ENCODE data around the gene ZC3H7B.

The ZC3H7B gene

GRCh38 chr22:41332217-41332939 is 31.1 kb downstream of the ZC3H7B start:
- Histone ChIP-seq H3K4me3 (ENCODE audit: low read depth, low read length) (no peak overlapping the region), H3K4me1 (ENCODE audit: control insufficient read depth, insufficient read depth, low read length, unreplicated experiment) (no peaks in the 10 kb centered on the region), H3K27me3 (ENCODE audit: insufficient read depth, low read length) (no peaks in the 10 kb centered on the region), H3K27ac (ENCODE audit: low read depth, low read length) (no peak overlapping the region), H2AFZ (ENCODE audit: low read length, unreplicated experiment) (no peak overlapping the region), H3K79me2 (ENCODE audit: control insufficient read depth, insufficient read depth, low read length, unreplicated experiment) (no peaks in the 10 kb centered on the region), H3K36me3 (ENCODE audit: insufficient read depth, low read length) (no peaks in the 10 kb centered on the region)

GRCh38 chr22:41333806-41334205 is 32.5 kb downstream of the ZC3H7B start:
- Histone ChIP-seq H2AFZ (ENCODE audit: low read length, unreplicated experiment) (no peak overlapping the region), H3K27me3 (ENCODE audit: insufficient read depth, low read length) (no peaks in the 10 kb centered on the region), H3K79me2 (ENCODE audit: control insufficient read depth, insufficient read depth, low read length, unreplicated experiment) (no peaks in the 10 kb centered on the region), H3K4me1 (ENCODE audit: control insufficient read depth, insufficient read depth, low read length, unreplicated experiment) (no peaks in the 10 kb centered on the region), H3K27ac (ENCODE audit: low read depth, low read length) (no peak overlapping the region), H3K4me3 (ENCODE audit: low read depth, low read length) (no peak overlapping the region), H3K36me3 (ENCODE audit: insufficient read depth, low read length) (no peaks in the 10 kb centered on the region)

- Histone ChIP-seq H3K36me3 (ENCODE audit: insufficient read depth, low read length) (no peaks in the 10 kb centered on the region), H2AFZ (ENCODE audit: low read length, unreplicated experiment) (no peak overlapping the region), H3K4me3 (ENCODE audit: low read depth, low read length) (no peak overlapping the region), H3K27ac (ENCODE audit: low read depth, low read length) (no peak overlapping the region), H3K79me2 (ENCODE audit: control insufficient read depth, insufficient read depth, low read length, unreplicated experiment) (no peaks in the 10 kb centered on the region), H3K4me1 (ENCODE audit: control insufficient read depth, insufficient read depth, low read length, unreplicated experiment) (no peaks in the 10 kb centered on the region), H3K27me3 (ENCODE audit: insufficient read depth, low read length) (no peaks in the 10 kb centered on the region)
Observed at GRCh38 chr22:41334215-41334614, 32.9 kb downstream of the ZC3H7B start.

GRCh38 chr22:41334951-41335635 is 33.8 kb downstream of the ZC3H7B start:
- no peak overlapping the region for H3K4me3 ChIP-seq (ENCODE audit: low read depth, low read length)
- H3K79me2 ChIP-seq (ENCODE audit: control insufficient read depth, insufficient read depth, low read length, unreplicated experiment) = no peaks in the 10 kb centered on the region
- H3K36me3 ChIP-seq (ENCODE audit: insufficient read depth, low read length) = no peaks in the 10 kb centered on the region
- no peak overlapping the region for H2AFZ ChIP-seq (ENCODE audit: low read length, unreplicated experiment)
- H3K27me3 ChIP-seq (ENCODE audit: insufficient read depth, low read length) = no peaks in the 10 kb centered on the region
- no peaks in the 10 kb centered on the region for H3K4me1 ChIP-seq (ENCODE audit: control insufficient read depth, insufficient read depth, low read length, unreplicated experiment)
- no peak overlapping the region for H3K27ac ChIP-seq (ENCODE audit: low read depth, low read length)

GRCh38 chr22:41338614-41339212 is 37.4 kb downstream of the ZC3H7B start:
- H3K27ac ChIP-seq (ENCODE audit: low read depth, low read length) = no peak overlapping the region
- H3K36me3 ChIP-seq (ENCODE audit: insufficient read depth, low read length) = no peaks in the 10 kb centered on the region
- no peaks in the 10 kb centered on the region for H3K4me1 ChIP-seq (ENCODE audit: control insufficient read depth, insufficient read depth, low read length, unreplicated experiment)

GRCh38 chr22:41339823-41340222 is 38.5 kb downstream of the ZC3H7B start:
- Histone ChIP-seq H3K27me3 (ENCODE audit: insufficient read depth, low read length) (no peaks in the 10 kb centered on the region), H3K4me1 (ENCODE audit: control insufficient read depth, insufficient read depth, low read length, unreplicated experiment) (no peaks in the 10 kb centered on the region), H3K79me2 (ENCODE audit: control insufficient read depth, insufficient read depth, low read length, unreplicated experiment) (no peaks in the 10 kb centered on the region), H3K4me3 (ENCODE audit: low read depth, low read length) (no peak overlapping the region), H3K36me3 (ENCODE audit: insufficient read depth, low read length) (no peaks in the 10 kb centered on the region), H2AFZ (ENCODE audit: low read length, unreplicated experiment) (no peak overlapping the region), H3K27ac (ENCODE audit: low read depth, low read length) (no peak overlapping the region)

More at GRCh38 chr22:41338614-41339212, 37.4 kb downstream of the ZC3H7B start:
- Histone ChIP-seq H3K27me3 (ENCODE audit: insufficient read depth, low read length) (no peaks in the 10 kb centered on the region), H3K4me3 (ENCODE audit: low read depth, low read length) (no peak overlapping the region), H2AFZ (ENCODE audit: low read length, unreplicated experiment) (no peak overlapping the region), H3K79me2 (ENCODE audit: control insufficient read depth, insufficient read depth, low read length, unreplicated experiment) (no peaks in the 10 kb centered on the region)

GRCh38 chr22:41340357-41340756 is 39.0 kb downstream of the ZC3H7B start:
- H3K36me3 ChIP-seq (ENCODE audit: insufficient read depth, low read length) = no peaks in the 10 kb centered on the region
- no peak overlapping the region for H3K27ac ChIP-seq (ENCODE audit: low read depth, low read length)

GRCh38 chr22:41341012-41341411 is 39.7 kb downstream of the ZC3H7B start:
- no peak overlapping the region for H3K4me3 ChIP-seq (ENCODE audit: low read depth, low read length)
- no peaks in the 10 kb centered on the region for H3K27me3 ChIP-seq (ENCODE audit: insufficient read depth, low read length)
- H3K36me3 ChIP-seq (ENCODE audit: insufficient read depth, low read length) = no peaks in the 10 kb centered on the region
- no peaks in the 10 kb centered on the region for H3K4me1 ChIP-seq (ENCODE audit: control insufficient read depth, insufficient read depth, low read length, unreplicated experiment)
- no peak overlapping the region for H2AFZ ChIP-seq (ENCODE audit: low read length, unreplicated experiment)
- no peaks in the 10 kb centered on the region for H3K79me2 ChIP-seq (ENCODE audit: control insufficient read depth, insufficient read depth, low read length, unreplicated experiment)
- no peak overlapping the region for H3K27ac ChIP-seq (ENCODE audit: low read depth, low read length)

More at GRCh38 chr22:41340357-41340756, 39.0 kb downstream of the ZC3H7B start:
- Histone ChIP-seq H3K27me3 (ENCODE audit: insufficient read depth, low read length) (no peaks in the 10 kb centered on the region), H2AFZ (ENCODE audit: low read length, unreplicated experiment) (no peak overlapping the region), H3K4me1 (ENCODE audit: control insufficient read depth, insufficient read depth, low read length, unreplicated experiment) (no peaks in the 10 kb centered on the region), H3K79me2 (ENCODE audit: control insufficient read depth, insufficient read depth, low read length, unreplicated experiment) (no peaks in the 10 kb centered on the region), H3K4me3 (ENCODE audit: low read depth, low read length) (no peak overlapping the region)

GRCh38 chr22:41341990-41342389 is 40.7 kb downstream of the ZC3H7B start:
- H3K4me1 ChIP-seq (ENCODE audit: control insufficient read depth, insufficient read depth, low read length, unreplicated experiment) = no peaks in the 10 kb centered on the region
- no peak overlapping the region for H2AFZ ChIP-seq (ENCODE audit: low read length, unreplicated experiment)
- H3K36me3 ChIP-seq (ENCODE audit: insufficient read depth, low read length) = no peaks in the 10 kb centered on the region
- no peak overlapping the region for H3K4me3 ChIP-seq (ENCODE audit: low read depth, low read length)
- H3K27ac ChIP-seq (ENCODE audit: low read depth, low read length) = no peak overlapping the region
- no peaks in the 10 kb centered on the region for H3K79me2 ChIP-seq (ENCODE audit: control insufficient read depth, insufficient read depth, low read length, unreplicated experiment)
- no peaks in the 10 kb centered on the region for H3K27me3 ChIP-seq (ENCODE audit: insufficient read depth, low read length)

GRCh38 chr22:41343300-41343699 is 42.0 kb downstream of the ZC3H7B start:
- no peaks in the 10 kb centered on the region for H3K4me1 ChIP-seq (ENCODE audit: control insufficient read depth, insufficient read depth, low read length, unreplicated experiment)
- H3K27ac ChIP-seq (ENCODE audit: low read depth, low read length) = no peak overlapping the region
- no peaks in the 10 kb centered on the region for H3K79me2 ChIP-seq (ENCODE audit: control insufficient read depth, insufficient read depth, low read length, unreplicated experiment)
- H3K4me3 ChIP-seq (ENCODE audit: low read depth, low read length) = no peak overlapping the region
- H3K36me3 ChIP-seq (ENCODE audit: insufficient read depth, low read length) = no peaks in the 10 kb centered on the region
- H3K27me3 ChIP-seq (ENCODE audit: insufficient read depth, low read length) = no peaks in the 10 kb centered on the region
- H2AFZ ChIP-seq (ENCODE audit: low read length, unreplicated experiment) = no peak overlapping the region

GRCh38 chr22:41343717-41344116 is 42.4 kb downstream of the ZC3H7B start:
- no peaks in the 10 kb centered on the region for H3K4me1 ChIP-seq (ENCODE audit: control insufficient read depth, insufficient read depth, low read length, unreplicated experiment)
- H3K27me3 ChIP-seq (ENCODE audit: insufficient read depth, low read length) = no peaks in the 10 kb centered on the region
- H2AFZ ChIP-seq (ENCODE audit: low read length, unreplicated experiment) = no peak overlapping the region
- no peaks in the 10 kb centered on the region for H3K79me2 ChIP-seq (ENCODE audit: control insufficient read depth, insufficient read depth, low read length, unreplicated experiment)
- H3K4me3 ChIP-seq (ENCODE audit: low read depth, low read length) = no peak overlapping the region
- no peak overlapping the region for H3K27ac ChIP-seq (ENCODE audit: low read depth, low read length)
- no peaks in the 10 kb centered on the region for H3K36me3 ChIP-seq (ENCODE audit: insufficient read depth, low read length)
